ENCODE data around the gene CNTFR.

DNA sequence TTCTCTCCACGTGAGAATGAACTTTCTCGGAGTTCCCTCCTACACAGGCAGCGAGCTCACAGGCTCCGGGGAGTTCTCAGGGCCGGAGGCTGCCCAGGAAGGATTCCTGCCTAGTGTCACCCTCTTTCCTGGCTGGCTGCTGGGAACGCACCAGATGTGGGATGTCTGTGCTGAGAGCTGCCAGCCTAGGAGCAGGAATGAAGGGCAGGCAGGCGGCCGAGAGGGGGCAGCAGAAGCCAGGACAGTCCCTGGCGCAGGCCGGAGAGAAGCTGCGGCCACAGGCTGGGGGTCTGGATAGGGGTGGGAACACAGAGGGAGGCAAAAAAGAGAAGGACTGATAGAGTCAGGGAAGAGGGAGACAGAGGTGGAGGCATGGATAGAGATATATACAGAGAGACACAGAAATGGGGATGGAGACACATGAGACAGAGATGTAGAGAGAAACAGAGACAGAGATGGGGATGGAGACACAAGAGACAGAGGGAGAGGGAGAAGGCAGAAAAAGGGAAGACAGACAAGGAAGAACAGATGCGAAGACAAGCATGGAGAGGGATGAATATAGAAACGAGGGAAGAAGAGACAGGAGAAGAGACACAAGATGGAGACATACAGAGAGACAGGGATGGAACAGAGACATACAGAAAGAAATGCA lies 41.4 kb downstream of the CNTFR start:
- TF ChIP-seq EZH2 (IDR thresholded peaks at IDR 0.05; ENCODE audit: insufficient read depth, low read length) = no peak
- TF ChIP-seq, protein P1, sequence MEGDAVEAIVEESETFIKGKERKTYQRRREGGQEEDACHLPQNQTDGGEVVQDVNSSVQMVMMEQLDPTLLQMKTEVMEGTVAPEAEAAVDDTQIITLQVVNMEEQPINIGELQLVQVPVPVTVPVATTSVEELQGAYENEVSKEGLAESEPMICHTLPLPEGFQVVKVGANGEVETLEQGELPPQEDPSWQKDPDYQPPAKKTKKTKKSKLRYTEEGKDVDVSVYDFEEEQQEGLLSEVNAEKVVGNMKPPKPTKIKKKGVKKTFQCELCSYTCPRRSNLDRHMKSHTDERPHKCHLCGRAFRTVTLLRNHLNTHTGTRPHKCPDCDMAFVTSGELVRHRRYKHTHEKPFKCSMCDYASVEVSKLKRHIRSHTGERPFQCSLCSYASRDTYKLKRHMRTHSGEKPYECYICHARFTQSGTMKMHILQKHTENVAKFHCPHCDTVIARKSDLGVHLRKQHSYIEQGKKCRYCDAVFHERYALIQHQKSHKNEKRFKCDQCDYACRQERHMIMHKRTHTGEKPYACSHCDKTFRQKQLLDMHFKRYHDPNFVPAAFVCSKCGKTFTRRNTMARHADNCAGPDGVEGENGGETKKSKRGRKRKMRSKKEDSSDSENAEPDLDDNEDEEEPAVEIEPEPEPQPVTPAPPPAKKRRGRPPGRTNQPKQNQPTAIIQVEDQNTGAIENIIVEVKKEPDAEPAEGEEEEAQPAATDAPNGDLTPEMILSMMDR (IDR thresholded peaks at IDR 0.05; ENCODE audit: insufficient read depth, low read depth, low read length) = peak; percentile 61

Measured in astrocyte (in vitro differentiated cells and primary cell).